Measurements from ENCODE around the gene ACTL10.

DNA sequence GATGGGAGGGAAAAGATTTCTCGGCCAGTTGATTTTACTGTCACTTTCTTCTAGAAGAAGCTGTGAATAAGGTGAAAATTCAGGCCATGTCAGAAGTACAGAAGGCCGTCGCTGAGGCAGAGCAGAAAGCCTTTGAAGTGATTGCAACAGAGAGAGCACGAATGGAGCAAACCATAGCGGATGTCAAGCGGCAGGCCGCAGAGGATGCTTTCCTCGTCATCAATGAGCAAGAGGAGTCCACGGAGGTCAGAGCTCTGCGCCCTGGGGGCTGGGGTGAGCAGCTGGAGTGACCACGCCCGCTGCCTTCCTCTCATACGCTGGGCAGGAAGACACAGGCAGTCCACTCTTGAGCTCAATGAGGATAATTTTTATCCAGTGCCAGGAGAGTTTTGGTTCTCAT is 26.5 kb upstream of the ACTL10 start:
- TF ChIP-seq, protein P1, sequence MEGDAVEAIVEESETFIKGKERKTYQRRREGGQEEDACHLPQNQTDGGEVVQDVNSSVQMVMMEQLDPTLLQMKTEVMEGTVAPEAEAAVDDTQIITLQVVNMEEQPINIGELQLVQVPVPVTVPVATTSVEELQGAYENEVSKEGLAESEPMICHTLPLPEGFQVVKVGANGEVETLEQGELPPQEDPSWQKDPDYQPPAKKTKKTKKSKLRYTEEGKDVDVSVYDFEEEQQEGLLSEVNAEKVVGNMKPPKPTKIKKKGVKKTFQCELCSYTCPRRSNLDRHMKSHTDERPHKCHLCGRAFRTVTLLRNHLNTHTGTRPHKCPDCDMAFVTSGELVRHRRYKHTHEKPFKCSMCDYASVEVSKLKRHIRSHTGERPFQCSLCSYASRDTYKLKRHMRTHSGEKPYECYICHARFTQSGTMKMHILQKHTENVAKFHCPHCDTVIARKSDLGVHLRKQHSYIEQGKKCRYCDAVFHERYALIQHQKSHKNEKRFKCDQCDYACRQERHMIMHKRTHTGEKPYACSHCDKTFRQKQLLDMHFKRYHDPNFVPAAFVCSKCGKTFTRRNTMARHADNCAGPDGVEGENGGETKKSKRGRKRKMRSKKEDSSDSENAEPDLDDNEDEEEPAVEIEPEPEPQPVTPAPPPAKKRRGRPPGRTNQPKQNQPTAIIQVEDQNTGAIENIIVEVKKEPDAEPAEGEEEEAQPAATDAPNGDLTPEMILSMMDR (tag by site-specific recombination; IDR thresholded peaks at IDR 0.05): no peak
- TF ChIP-seq ZNF426 (tag by site-specific recombination; IDR thresholded peaks at IDR 0.05): no peak
- TF ChIP-seq ZNF211 (tag by site-specific recombination; IDR thresholded peaks at IDR 0.05; ENCODE audit: low read depth): no peak
- TF ChIP-seq, protein P2, sequence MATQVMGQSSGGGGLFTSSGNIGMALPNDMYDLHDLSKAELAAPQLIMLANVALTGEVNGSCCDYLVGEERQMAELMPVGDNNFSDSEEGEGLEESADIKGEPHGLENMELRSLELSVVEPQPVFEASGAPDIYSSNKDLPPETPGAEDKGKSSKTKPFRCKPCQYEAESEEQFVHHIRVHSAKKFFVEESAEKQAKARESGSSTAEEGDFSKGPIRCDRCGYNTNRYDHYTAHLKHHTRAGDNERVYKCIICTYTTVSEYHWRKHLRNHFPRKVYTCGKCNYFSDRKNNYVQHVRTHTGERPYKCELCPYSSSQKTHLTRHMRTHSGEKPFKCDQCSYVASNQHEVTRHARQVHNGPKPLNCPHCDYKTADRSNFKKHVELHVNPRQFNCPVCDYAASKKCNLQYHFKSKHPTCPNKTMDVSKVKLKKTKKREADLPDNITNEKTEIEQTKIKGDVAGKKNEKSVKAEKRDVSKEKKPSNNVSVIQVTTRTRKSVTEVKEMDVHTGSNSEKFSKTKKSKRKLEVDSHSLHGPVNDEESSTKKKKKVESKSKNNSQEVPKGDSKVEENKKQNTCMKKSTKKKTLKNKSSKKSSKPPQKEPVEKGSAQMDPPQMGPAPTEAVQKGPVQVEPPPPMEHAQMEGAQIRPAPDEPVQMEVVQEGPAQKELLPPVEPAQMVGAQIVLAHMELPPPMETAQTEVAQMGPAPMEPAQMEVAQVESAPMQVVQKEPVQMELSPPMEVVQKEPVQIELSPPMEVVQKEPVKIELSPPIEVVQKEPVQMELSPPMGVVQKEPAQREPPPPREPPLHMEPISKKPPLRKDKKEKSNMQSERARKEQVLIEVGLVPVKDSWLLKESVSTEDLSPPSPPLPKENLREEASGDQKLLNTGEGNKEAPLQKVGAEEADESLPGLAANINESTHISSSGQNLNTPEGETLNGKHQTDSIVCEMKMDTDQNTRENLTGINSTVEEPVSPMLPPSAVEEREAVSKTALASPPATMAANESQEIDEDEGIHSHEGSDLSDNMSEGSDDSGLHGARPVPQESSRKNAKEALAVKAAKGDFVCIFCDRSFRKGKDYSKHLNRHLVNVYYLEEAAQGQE (tag by site-specific recombination; IDR thresholded peaks at IDR 0.05): no peak
- TF ChIP-seq, protein P3, sequence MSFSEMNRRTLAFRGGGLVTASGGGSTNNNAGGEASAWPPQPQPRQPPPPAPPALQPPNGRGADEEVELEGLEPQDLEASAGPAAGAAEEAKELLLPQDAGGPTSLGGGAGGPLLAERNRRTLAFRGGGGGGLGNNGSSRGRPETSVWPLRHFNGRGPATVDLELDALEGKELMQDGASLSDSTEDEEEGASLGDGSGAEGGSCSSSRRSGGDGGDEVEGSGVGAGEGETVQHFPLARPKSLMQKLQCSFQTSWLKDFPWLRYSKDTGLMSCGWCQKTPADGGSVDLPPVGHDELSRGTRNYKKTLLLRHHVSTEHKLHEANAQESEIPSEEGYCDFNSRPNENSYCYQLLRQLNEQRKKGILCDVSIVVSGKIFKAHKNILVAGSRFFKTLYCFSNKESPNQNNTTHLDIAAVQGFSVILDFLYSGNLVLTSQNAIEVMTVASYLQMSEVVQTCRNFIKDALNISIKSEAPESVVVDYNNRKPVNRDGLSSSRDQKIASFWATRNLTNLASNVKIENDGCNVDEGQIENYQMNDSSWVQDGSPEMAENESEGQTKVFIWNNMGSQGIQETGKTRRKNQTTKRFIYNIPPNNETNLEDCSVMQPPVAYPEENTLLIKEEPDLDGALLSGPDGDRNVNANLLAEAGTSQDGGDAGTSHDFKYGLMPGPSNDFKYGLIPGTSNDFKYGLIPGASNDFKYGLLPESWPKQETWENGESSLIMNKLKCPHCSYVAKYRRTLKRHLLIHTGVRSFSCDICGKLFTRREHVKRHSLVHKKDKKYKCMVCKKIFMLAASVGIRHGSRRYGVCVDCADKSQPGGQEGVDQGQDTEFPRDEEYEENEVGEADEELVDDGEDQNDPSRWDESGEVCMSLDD (tag by site-specific recombination; IDR thresholded peaks at IDR 0.05): no peak
- TF ChIP-seq, protein P4, sequence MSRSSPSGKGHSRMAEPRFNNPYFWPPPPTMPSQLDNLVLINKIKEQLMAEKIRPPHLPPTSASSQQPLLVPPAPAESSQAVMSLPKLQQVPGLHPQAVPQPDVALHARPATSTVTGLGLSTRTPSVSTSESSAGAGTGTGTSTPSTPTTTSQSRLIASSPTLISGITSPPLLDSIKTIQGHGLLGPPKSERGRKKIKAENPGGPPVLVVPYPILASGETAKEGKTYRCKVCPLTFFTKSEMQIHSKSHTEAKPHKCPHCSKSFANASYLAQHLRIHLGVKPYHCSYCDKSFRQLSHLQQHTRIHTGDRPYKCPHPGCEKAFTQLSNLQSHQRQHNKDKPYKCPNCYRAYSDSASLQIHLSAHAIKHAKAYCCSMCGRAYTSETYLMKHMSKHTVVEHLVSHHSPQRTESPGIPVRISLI (tag by site-specific recombination; IDR thresholded peaks at IDR 0.05): no peak
- TF ChIP-seq TCF7L2 (IDR thresholded peaks at IDR 0.05; ENCODE audit: borderline replicate concordance, low read depth, low read length): no peak
